Liver (tissue), 9 donors: ENCODE results near the gene ZNRF3. TPM values are rescaled to one million over a fixed set of nuclear protein-coding genes. Genes with fewer than 3 reads are reported as not detected.

Experiments used
- DNase-seq: peaks from one replicate; pipeline ENCODE4 v3.0.0-alpha.2; 2017; ENCODE audit warnings: low spot score
- H3K27ac ChIP-seq, 2 donors: one replicate each; pipeline ENCODE4 v1.7.0; 2013; ENCODE audit warnings: inconsistent platforms in 2 of 2, low read length in 2 of 2, control low read depth in 1 of 2, low read depth in 1 of 2, mild to moderate bottlenecking in 1 of 2
- H3K27me3 ChIP-seq, 4 donors: one replicate each; pipeline versions ENCODE4 v1.6.1 to v1.7.0; 2013; ENCODE audit warnings: low read length in 3 of 4, inconsistent platforms in 1 of 4, mild to moderate bottlenecking in 1 of 4, moderate library complexity in 1 of 4; ENCODE audit not compliant: control insufficient read depth in 4 of 4, insufficient read depth in 4 of 4
- H3K36me3 ChIP-seq, 4 donors: one replicate each; pipeline versions ENCODE4 v1.6.1 to v1.7.0; 2013; ENCODE audit warnings: low read length in 3 of 4, mild to moderate bottlenecking in 3 of 4, low read depth in 1 of 4, moderate library complexity in 1 of 4; ENCODE audit not compliant: control insufficient read depth in 4 of 4, insufficient read depth in 3 of 4
- H3K4me1 ChIP-seq, 4 donors: one replicate each; pipeline versions ENCODE4 v1.6.1 to v1.7.0; 2013; ENCODE audit warnings: low read length in 3 of 4, mild to moderate bottlenecking in 3 of 4, moderate library complexity in 1 of 4; ENCODE audit not compliant: control insufficient read depth in 4 of 4, insufficient read depth in 4 of 4
- H3K4me3 ChIP-seq, 3 donors: one replicate each; pipeline versions ENCODE4 v1.6.1 to v1.7.0; 2013; ENCODE audit warnings: low read length in 3 of 3, control low read depth in 1 of 3, low read depth in 1 of 3, mild to moderate bottlenecking in 1 of 3
- H3K9ac ChIP-seq, 2 donors: one replicate each; pipeline ENCODE4 v1.7.0; 2013; ENCODE audit warnings: low read length in 2 of 2, mild to moderate bottlenecking in 2 of 2, moderate library complexity in 2 of 2, control low read depth in 1 of 2, low read depth in 1 of 2
- H3K9me3 ChIP-seq, 4 donors: one replicate each; pipeline versions ENCODE4 v1.6.1 to v1.7.0; 2013; ENCODE audit warnings: low read length in 3 of 4; ENCODE audit not compliant: control insufficient read depth in 4 of 4
- ATF3 ChIP-seq: IDR thresholded peaks from 2 replicates; pipeline ENCODE4 v1.6.1; 2016; ENCODE audit warnings: antibody characterized with exemption
- EGR1 ChIP-seq, 2 donors: IDR thresholded peaks; 2 replicates each; pipeline ENCODE4 v1.6.1; 2016 to 2018; ENCODE audit warnings: antibody characterized with exemption in 2 of 2, low read depth in 2 of 2
- FOXA1 ChIP-seq: IDR thresholded peaks from 2 replicates; pipeline ENCODE4 v1.6.1; 2016; ENCODE audit warnings: antibody characterized with exemption
- FOXA2 ChIP-seq: IDR thresholded peaks from 2 replicates; pipeline ENCODE4 v1.6.1; 2016; ENCODE audit warnings: antibody characterized with exemption
- GABPA ChIP-seq, 2 donors: IDR thresholded peaks in 1 of 2; conservative IDR thresholded peaks in 1 of 2; 2 replicates each; pipeline ENCODE4 v1.6.1; 2016; ENCODE audit warnings: antibody characterized with exemption in 2 of 2, mild to moderate bottlenecking in 1 of 2, moderate library complexity in 1 of 2
- HNF4A ChIP-seq, 2 donors: conservative IDR thresholded peaks; 2 replicates each; pipeline ENCODE4 v1.6.1; 2016; ENCODE audit warnings: antibody characterized with exemption in 2 of 2, mild to moderate bottlenecking in 2 of 2
- JUND ChIP-seq, 2 donors: IDR thresholded peaks; 2 replicates each; pipeline ENCODE4 v1.6.1; 2016; ENCODE audit warnings: antibody characterized with exemption in 2 of 2
- NR2F2 ChIP-seq: IDR thresholded peaks from 2 replicates; pipeline ENCODE4 v1.6.1; 2016; ENCODE audit warnings: antibody characterized with exemption
- RAD21 ChIP-seq, 2 donors: IDR thresholded peaks; 2 replicates each; pipeline ENCODE4 v1.6.1; 2016; ENCODE audit warnings: antibody characterized with exemption in 2 of 2, mild to moderate bottlenecking in 2 of 2
- REST ChIP-seq: IDR thresholded peaks from 2 replicates; pipeline ENCODE4 v1.6.1; 2016; ENCODE audit warnings: antibody characterized with exemption, mild to moderate bottlenecking
- RXRA ChIP-seq, 2 donors: IDR thresholded peaks; 2 replicates each; pipeline ENCODE4 v1.6.1; 2017 to 2018; ENCODE audit warnings: antibody characterized with exemption in 2 of 2, mild to moderate bottlenecking in 1 of 2
- SP1 ChIP-seq: IDR thresholded peaks from 2 replicates; pipeline ENCODE4 v1.6.1; 2018; ENCODE audit warnings: antibody characterized with exemption, mild to moderate bottlenecking
- YY1 ChIP-seq: IDR thresholded peaks from 2 replicates; pipeline ENCODE4 v1.6.1; 2016; ENCODE audit warnings: antibody characterized with exemption, mild to moderate bottlenecking
- ZBTB33 ChIP-seq: IDR thresholded peaks from 2 replicates; pipeline ENCODE4 v1.6.1; 2016; ENCODE audit warnings: antibody characterized with exemption
- WGBS: extraction: QIAGEN DNeasy Blood & Tissue Kit; methylation state at CpG from one replicate; pipeline ENCODE4 v1.1.7; 2013; 5-methylcytosine and 5-hydroxymethylcytosine counted together
- polyA plus RNA-seq, 2 donors: library from polyadenylated mRNA; stranded (reverse) in 1 of 2; unstranded in 1 of 2; fragments of 200-250 nt in 1 of 2; fragments of >200 nt in 1 of 2; fragmentation: Nextera tagmentation in 1 of 2; extraction: Ambion mirVana in 1 of 2; gene quantifications; one replicate each; pipeline versions ENCODE4 v1.2.1 to v1.2.3, GENCODE V29; 2013 to 2015
- total RNA-seq, 2 donors: library from RNA; depleted of rRNA; stranded (reverse); fragments of >200 nt; gene quantifications; one replicate each; pipeline ENCODE4 v1.2.3, GENCODE V29; 2014
- donor health status: healthy.
- donor health status: healthy.
- donor health status: healthy.
- donor health status: healthy.
- donor health status: healthy.

The ZNRF3 gene
- total and polyA plus RNA-seq, 4 donors = 2.2 to 5.9 (median 4.7) TPM

GRCh38 chr22:29092243-29092642 lies 208.9 kb downstream of the ZNRF3 start:
- no peak overlapping the region for H3K9ac ChIP-seq
- peaks cover 0 to 28% (median 17%) of the 10 kb centered on the region in 4 donors for H3K4me1 ChIP-seq
- no peak overlapping the region for H3K4me3 ChIP-seq
- no peak for DNase-seq
- H3K27ac ChIP-seq = no peak overlapping the region
- H3K27me3 ChIP-seq = no peaks in the 10 kb centered on the region
- WGBS = 50% methylated on average over 4 of the region's 4 CpGs
- H3K9me3 ChIP-seq = no peaks in the 10 kb centered on the region
- no peak for TF ChIP-seq RXRA (IDR thresholded peaks at IDR 0.05)
- no peak for TF ChIP-seq GABPA (IDR thresholded peaks at IDR 0.05 in 1 of 2, conservative IDR thresholded peaks at IDR 0.05 in 1 of 2)
- TF ChIP-seq EGR1 (IDR thresholded peaks at IDR 0.05; ENCODE audit: low read depth in 2 of 2) = no peak
- TF ChIP-seq HNF4A (conservative IDR thresholded peaks at IDR 0.05) = no peak
- no peak for TF ChIP-seq REST
- no peak for TF ChIP-seq JUND (IDR thresholded peaks at IDR 0.05)
- TF ChIP-seq ATF3 = no peak
- TF ChIP-seq RAD21 (IDR thresholded peaks at IDR 0.05) = no peak
- TF ChIP-seq NR2F2 = no peak
- TF ChIP-seq FOXA1 = no peak
- no peak for TF ChIP-seq YY1
- TF ChIP-seq ZBTB33 = no peak
- no peak for TF ChIP-seq FOXA2
- H3K36me3 ChIP-seq = no peaks in the 10 kb centered on the region

GRCh38 chr22:29093030-29093429 lies 209.7 kb downstream of the ZNRF3 start:
- Histone ChIP-seq H3K9ac (no peak overlapping the region), H3K36me3 (no peaks in the 10 kb centered on the region), H3K9me3 (no peaks in the 10 kb centered on the region), H3K27me3 (no peaks in the 10 kb centered on the region), H3K27ac (no peak overlapping the region), H3K4me1 (peaks cover 0 to 28% (median 17%) of the 10 kb centered on the region in 4 donors), H3K4me3 (no peak overlapping the region)
- 96% methylated on average over 1 of the region's 1 CpG for WGBS
- no peak for TF ChIP-seq FOXA1
- TF ChIP-seq ZBTB33 = no peak
- TF ChIP-seq SP1 = no peak
- no peak for TF ChIP-seq JUND (IDR thresholded peaks at IDR 0.05)
- DNase-seq = no peak
